Keratinocyte (primary cell): Measurements from ENCODE around the gene ACACA.

Experiments
- CTCF ChIP-seq, 3 experiments: IDR thresholded peaks in 1 of 3; conservative IDR thresholded peaks in 1 of 3; optimal IDR thresholded peaks in 1 of 3; 2 replicates in 2 of 3; 3 replicates in 1 of 3; pipeline versions ENCODE3 to v1.5.1; 2011; ENCODE audit warnings: low read length in 3 of 3, mild to moderate bottlenecking in 3 of 3, moderate library complexity in 2 of 3, control low read depth in 1 of 3, inconsistent platforms in 1 of 3; ENCODE audit not compliant: insufficient read depth in 2 of 3; ENCODE audit errors: extremely low read depth in 1 of 3
- EZH2 ChIP-seq: IDR thresholded peaks from one replicate; pipeline ENCODE4 v1.6.1; 2012; ENCODE audit warnings: inconsistent platforms, mild to moderate bottlenecking, low read length, moderate library complexity

DNA sequence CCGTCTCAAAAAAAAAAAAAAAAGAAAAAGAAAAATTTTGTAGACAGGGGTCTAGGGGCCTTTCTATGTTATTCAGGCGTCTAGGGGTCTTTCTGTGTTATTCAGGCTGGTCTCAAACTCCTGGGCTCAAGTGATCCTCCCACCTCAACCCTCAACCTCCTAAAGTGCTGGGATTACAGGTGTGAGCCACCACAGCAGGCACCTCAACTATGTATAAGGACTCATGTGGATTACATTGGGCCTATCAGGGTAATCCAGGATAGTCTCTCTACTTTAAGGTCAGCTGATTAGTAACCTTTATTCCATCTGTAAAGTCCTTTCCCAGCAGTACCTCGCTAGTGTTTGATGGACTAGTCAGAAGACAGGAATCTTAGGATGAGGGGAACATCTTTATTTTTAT, 22.4 kb upstream of the ACACA start:
- TF ChIP-seq CTCF (optimal IDR thresholded peaks at IDR 0.05 in 1 of 3, IDR thresholded peaks at IDR 0.05 in 1 of 3, conservative IDR thresholded peaks at IDR 0.05 in 1 of 3; ENCODE audit: extremely low read depth in 1 of 3, insufficient read depth in 2 of 3, low read length in 3 of 3) (no peak), EZH2 (no peak)
